IMR-90 (cell line): ENCODE data around the gene MAOB. TPM values are rescaled to one million over a fixed set of nuclear protein-coding genes. Genes with fewer than 3 reads are reported as not detected.

ENCODE experiments used
- ATAC-seq: fragments of 200-7000 bp; cut with Tn5 transposase; 2 replicates; pipeline ENCODE4 v1.9.1; 2020; ENCODE audit warnings: low read depth, mild to moderate bottlenecking, moderate library complexity
- BruUV-seq: library from RNA; stranded (reverse); fragments of 400-500 nt; replicated peaks from 2 replicates; lab custom pipeline; 2021; lab: Mats Ljungman, UMichigan
- CTCF ChIA-PET: fragments of 300-600 bp; formaldehyde crosslinking; extraction: SDS; loops from one replicate; lab custom pipeline; 2021; ENCODE audit warnings: antibody characterized with exemption; lab: Yijun Ruan, JAX
- POLR2A ChIA-PET: fragments of 300-600 bp; sonication (Branson Sonifier 250); formaldehyde crosslinking; loops from one replicate; lab custom pipeline; 2022; ENCODE audit warnings: antibody characterized with exemption; ENCODE audit not compliant: unreplicated experiment; lab: Charles Lee
- DNase-seq: peaks from one replicate; pipeline ENCODE4 v3.0.0; 2013
- H2AFZ ChIP-seq: replicated peaks from 2 replicates; pipeline ENCODE3; 2013; ENCODE audit warnings: low read length, mild to moderate bottlenecking; ENCODE audit not compliant: poor library complexity
- H2AK5ac ChIP-seq: 2 replicates; pipeline ENCODE4 v1.6.1; 2013; ENCODE audit warnings: low read depth, low read length, inconsistent platforms
- H2AK9ac ChIP-seq: replicated peaks from 2 replicates; pipeline ENCODE3; 2013; ENCODE audit warnings: mild to moderate bottlenecking, low read depth, low read length, moderate library complexity; ENCODE audit not compliant: poor library complexity
- H2BK120ac ChIP-seq: 2 replicates; pipeline ENCODE4 v1.6.1; 2013; ENCODE audit warnings: low read depth, low read length, inconsistent platforms
- H2BK15ac ChIP-seq: 3 replicates; pipeline ENCODE4 v1.6.1; 2013; ENCODE audit warnings: low read depth, low read length, inconsistent platforms
- H2BK20ac ChIP-seq: 2 replicates; pipeline ENCODE4 v1.6.1; 2013; ENCODE audit warnings: low read depth, mild to moderate bottlenecking, inconsistent platforms, low read length, moderate library complexity
- H2BK5ac ChIP-seq: 2 replicates; pipeline ENCODE4 v1.6.1; 2013; ENCODE audit warnings: mild to moderate bottlenecking, low read depth, low read length, inconsistent platforms; ENCODE audit not compliant: poor library complexity, severe bottlenecking
- H3K14ac ChIP-seq: replicated peaks from 2 replicates; pipeline ENCODE4 v1.6.1; 2013; ENCODE audit warnings: low read depth, low read length, inconsistent platforms
- H3K18ac ChIP-seq: 2 replicates; pipeline ENCODE4 v1.6.1; 2013; ENCODE audit warnings: low read depth, low read length, control low read depth
- H3K23ac ChIP-seq: 2 replicates; pipeline ENCODE4 v1.6.1; 2013; ENCODE audit warnings: low read depth, low read length, inconsistent platforms
- H3K27ac ChIP-seq: 2 replicates; pipeline ENCODE4 v1.5.1; 2013; ENCODE audit warnings: mild to moderate bottlenecking, control low read depth, low read length; ENCODE audit not compliant: insufficient read depth
- H3K27me3 ChIP-seq: 2 replicates; pipeline ENCODE4 v1.6.1; 2013; ENCODE audit warnings: low read length; ENCODE audit not compliant: control insufficient read depth, insufficient read depth
- H3K36me3 ChIP-seq: 2 replicates; pipeline ENCODE4 v1.6.1; 2013; ENCODE audit warnings: low read length, mixed read lengths; ENCODE audit not compliant: control insufficient read depth, insufficient read depth
- H3K4ac ChIP-seq: 2 replicates; pipeline ENCODE4 v1.6.1; 2013; ENCODE audit warnings: low read depth, low read length, inconsistent platforms
- H3K4me1 ChIP-seq: 2 replicates; pipeline ENCODE4 v1.6.1; 2013; ENCODE audit warnings: low read length, mixed read lengths; ENCODE audit not compliant: control insufficient read depth, insufficient read depth
- H3K4me2 ChIP-seq: 2 replicates; pipeline ENCODE4 v1.6.1; 2013; ENCODE audit warnings: low read depth, mild to moderate bottlenecking, control low read depth, low read length, moderate library complexity
- H3K4me3 ChIP-seq: 2 replicates; pipeline ENCODE4 v1.5.1; 2013; ENCODE audit warnings: low read depth, mild to moderate bottlenecking, control low read depth, low read length, moderate library complexity; ENCODE audit not compliant: insufficient read depth
- H3K56ac ChIP-seq: 2 replicates; pipeline ENCODE4 v1.6.1; 2013; ENCODE audit warnings: low read length, inconsistent platforms; ENCODE audit not compliant: insufficient read depth; ENCODE audit errors: extremely low read depth
- H3K79me1 ChIP-seq, 2 experiments: 2 replicates each; pipeline ENCODE4 v1.6.1; 2013; ENCODE audit warnings: low read length in 2 of 2, inconsistent platforms in 1 of 2, low read depth in 1 of 2
- H3K9ac ChIP-seq: 2 replicates; pipeline ENCODE4 v1.6.1; 2013; ENCODE audit warnings: low read depth, low read length, control low read depth
- H3K9me1 ChIP-seq: 2 replicates; pipeline ENCODE4 v1.6.1; 2013; ENCODE audit warnings: low read length, inconsistent platforms; ENCODE audit not compliant: insufficient read depth
- H3K9me3 ChIP-seq: 2 replicates; pipeline ENCODE4 v1.6.1; 2013; ENCODE audit warnings: low read length; ENCODE audit not compliant: control insufficient read depth, insufficient read depth
- H4K20me1 ChIP-seq: 2 replicates; pipeline ENCODE4 v1.6.1; 2013; ENCODE audit warnings: low read length, inconsistent platforms; ENCODE audit not compliant: insufficient read depth
- H4K5ac ChIP-seq: 2 replicates; pipeline ENCODE4 v1.6.1; 2013; ENCODE audit warnings: mild to moderate bottlenecking, low read depth, low read length, control low read depth
- H4K8ac ChIP-seq, 2 experiments: 2 replicates each; pipeline ENCODE4 v1.6.1; 2013; ENCODE audit warnings: low read depth in 2 of 2, low read length in 2 of 2, control low read depth in 1 of 2, inconsistent platforms in 1 of 2
- H4K91ac ChIP-seq: 2 replicates; pipeline ENCODE4 v1.6.1; 2013; ENCODE audit warnings: low read depth, low read length, inconsistent platforms; ENCODE audit not compliant: insufficient read depth
- BHLHE40 ChIP-seq: fragments of 150-350 bp; IDR thresholded peaks from 2 replicates; pipeline ENCODE4 v1.6.1; 2016; ENCODE audit warnings: mild to moderate bottlenecking, low read depth, low read length
- CEBPB ChIP-seq: IDR thresholded peaks from 2 replicates; pipeline ENCODE4 v1.6.1; 2012; ENCODE audit warnings: low read depth, low read length, improper control_type of control experiment
- CHD1 ChIP-seq: IDR thresholded peaks from 2 replicates; pipeline ENCODE4 v1.6.1; 2012; ENCODE audit warnings: low read depth, low read length, improper control_type of control experiment
- CTCF ChIP-seq: conservative IDR thresholded peaks from 2 replicates; pipeline ENCODE4 v1.5.1; 2012; ENCODE audit warnings: mild to moderate bottlenecking, low read depth, low read length, improper control_type of control experiment
- ELK1 ChIP-seq: fragments of 150-350 bp; IDR thresholded peaks from 2 replicates; pipeline ENCODE4 v1.6.1; 2016; ENCODE audit warnings: low read depth, mild to moderate bottlenecking, low read length, moderate library complexity, borderline replicate concordance
- FOS ChIP-seq: fragments of 150-350 bp; IDR thresholded peaks from 2 replicates; pipeline ENCODE4 v1.6.1; 2016; ENCODE audit warnings: low read depth, low read length
- MAFK ChIP-seq: IDR thresholded peaks from 2 replicates; pipeline ENCODE4 v1.6.1; 2012; ENCODE audit warnings: low read depth, low read length, improper control_type of control experiment
- MAZ ChIP-seq: IDR thresholded peaks from 2 replicates; pipeline ENCODE4 v1.6.1; 2012; ENCODE audit warnings: low read depth, mild to moderate bottlenecking, low read length, improper control_type of control experiment, moderate library complexity, borderline replicate concordance
- MXI1 ChIP-seq: IDR thresholded peaks from 2 replicates; pipeline ENCODE4 v1.6.1; 2012; ENCODE audit warnings: low read depth, mild to moderate bottlenecking, low read length, moderate library complexity, borderline replicate concordance
- NFE2L2 ChIP-seq: fragments of 150-350 bp; IDR thresholded peaks from 2 replicates; pipeline ENCODE4 v1.6.1; 2016; ENCODE audit warnings: low read depth, mild to moderate bottlenecking, low read length
- POLR2A ChIP-seq: IDR thresholded peaks from 2 replicates; pipeline ENCODE4 v1.6.1; 2012; ENCODE audit warnings: mild to moderate bottlenecking, low read depth, low read length
- RAD21 ChIP-seq: IDR thresholded peaks from 2 replicates; pipeline ENCODE4 v1.6.1; 2012; ENCODE audit warnings: low read length, improper control_type of control experiment
- RCOR1 ChIP-seq: IDR thresholded peaks from 2 replicates; pipeline ENCODE4 v1.6.1; 2012; ENCODE audit warnings: mild to moderate bottlenecking, low read length, improper control_type of control experiment; ENCODE audit not compliant: insufficient replicate concordance
- RFX5 ChIP-seq: IDR thresholded peaks from 2 replicates; pipeline ENCODE4 v1.8.0; 2012; ENCODE audit warnings: low read depth, mild to moderate bottlenecking, low read length, moderate library complexity
- SMC3 ChIP-seq: fragments of 150-350 bp; IDR thresholded peaks from 2 replicates; pipeline ENCODE4 v1.6.1; 2016; ENCODE audit warnings: low read depth, mild to moderate bottlenecking, antibody characterized with exemption, low read length, moderate library complexity
- USF2 ChIP-seq: fragments of 150-350 bp; IDR thresholded peaks from 2 replicates; pipeline ENCODE4 v1.6.1; 2017; ENCODE audit warnings: mild to moderate bottlenecking, antibody characterized with exemption, low read length, low read depth
- WGBS, 2 experiments: methylation state at CpG; one replicate each; pipeline versions ENCODE4 v1.1.5 to v1.1.7; 2013; ENCODE audit warnings: missing lambda C conversion rate in 2 of 2; ENCODE audit not compliant: insufficient read length in 1 of 2; ENCODE audit errors: extremely low coverage in 2 of 2; 5-methylcytosine and 5-hydroxymethylcytosine counted together
- dilution Hi-C: fragments of 300-500 bp; cut with HindIII; formaldehyde crosslinking; loops from one replicate; pipeline ENCODE4 v1.14.3; 2018; ENCODE audit warnings: low sequenced_read_pairs; ENCODE audit not compliant: unreplicated experiment
- in situ Hi-C: fragments of 300-500 bp; cut with MboI; formaldehyde crosslinking; loops from 3 replicates; pipeline ENCODE4 v1.14.3; 2019; ENCODE audit warnings: low sequenced_read_pairs, inconsistent platforms, mixed read lengths
- intact Hi-C: fragments of 100-400 bp; cut with micrococcal nuclease; formaldehyde crosslinking; loops from 2 replicates; pipeline ENCODE4 v1.10.0; 2022
- polyA plus RNA-seq, 3 experiments: library from polyadenylated mRNA; depleted of rRNA; stranded (reverse); fragments of >200 nt; gene quantifications; 2 replicates each; pipeline ENCODE4 v1.2.3, GENCODE V29; 2012; ENCODE audit warnings: low replicate concordance in 1 of 3
- total RNA-seq: library from RNA; depleted of rRNA; stranded (reverse); fragments of >200 nt; gene quantifications from 2 replicates; pipeline ENCODE4 v1.2.3, GENCODE V29; 2012

MAOB gene
- total and polyA plus RNA-seq, 2 of the 4 experiments (the other 2 are of a cell fraction), result 0.36 to 0.46 TPM

GRCh38 chrX:43870758-43871419, 11.4 kb downstream of the MAOB start:
- no peak overlapping the region for H3K9ac ChIP-seq
- dilution Hi-C loops, result no loop called here
- TF ChIP-seq ELK1, result no peak
- no peak for TF ChIP-seq CTCF
- no peak for TF ChIP-seq RAD21
- TF ChIP-seq POLR2A, result no peak
- TF ChIP-seq MAZ, result no peak
- TF ChIP-seq RCOR1, result no peak
- TF ChIP-seq MAFK, result no peak
- TF ChIP-seq MXI1, result no peak
- TF ChIP-seq CHD1, result no peak
- TF ChIP-seq BHLHE40, result no peak
- no peak for TF ChIP-seq USF2
- no peak for TF ChIP-seq CEBPB
- TF ChIP-seq RFX5, result no peak
- no peak for TF ChIP-seq FOS
- TF ChIP-seq SMC3, result no peak
- no peak for TF ChIP-seq NFE2L2
- no peak overlapping the region for H4K5ac ChIP-seq
- H3K36me3 ChIP-seq, result no peaks in the 10 kb centered on the region
- DNase-seq (no peak), ATAC-seq (no peak)
- H3K23ac ChIP-seq, result no peak overlapping the region
- H3K18ac ChIP-seq, result no peak overlapping the region
- H2AFZ ChIP-seq, result no peak overlapping the region
- H3K4me3 ChIP-seq, result no peak overlapping the region
- H4K91ac ChIP-seq, result no peak overlapping the region
- H2AK5ac ChIP-seq, result no peak overlapping the region
- H2BK20ac ChIP-seq, result no peak overlapping the region
- BruUV-seq, result no TSS peak
- H2BK15ac ChIP-seq, result no peak overlapping the region
- H3K9me3 ChIP-seq, result no peaks in the 10 kb centered on the region
- H3K4ac ChIP-seq, result no peak overlapping the region
- H3K4me2 ChIP-seq, result no peak overlapping the region
- H2AK9ac ChIP-seq, result no peak overlapping the region
- in situ Hi-C loops, result no loop called here
- ChIA-PET POLR2A (no interaction called here), CTCF (no interaction called here)
- no peak overlapping the region for H3K27ac ChIP-seq
- H2BK5ac ChIP-seq, result no peak overlapping the region
- no peaks in the 10 kb centered on the region for H3K9me1 ChIP-seq
- H3K56ac ChIP-seq, result no peak overlapping the region
- intact Hi-C loops, result no loop called here
- no peak overlapping the region for H3K14ac ChIP-seq
- H3K4me1 ChIP-seq, result no peaks in the 10 kb centered on the region
- H3K27me3 ChIP-seq, result no peaks in the 10 kb centered on the region; the same call in 1 of the 2 replicates
- WGBS, 2 experiments, result no CpG with 5 or more reads among the region's 3 CpGs
- no peak overlapping the region for H4K8ac ChIP-seq
- no peaks in the 10 kb centered on the region for H3K79me1 ChIP-seq
- no peak overlapping the region for H2BK120ac ChIP-seq
- H4K20me1 ChIP-seq, result no peaks in the 10 kb centered on the region
